Activated naive CD4-positive, alpha-beta T cell treated with anti-CD3 and anti-CD28 coated beads, Interleukin-2, amount 50 U/mL, for 72 hours (primary cell): Measurements from ENCODE around the gene SLC39A2. TPM values are rescaled to one million over a fixed set of nuclear protein-coding genes. Genes with fewer than 3 reads are reported as not detected.
"Not testable (repeated sequence)": the region's sequence is repeated elsewhere in the genome, so short reads cannot be mapped to it uniquely, and the experiment has no call there.

Source experiments
- ATAC-seq, 2 donors: fragments of 150-1000 bp; cut with Tn5 transposase; 2 replicates each; pipeline ENCODE4 v1.10.0; 2021; ENCODE audit warnings: mild to moderate bottlenecking in 2 of 2, moderate library complexity in 2 of 2
- DNase-seq, 2 donors: peaks; one replicate each; pipeline ENCODE4 v3.0.0; 2021 to 2022; ENCODE audit warnings: low spot score in 2 of 2
- H3K27ac Mint-ChIP-seq, 2 donors: one replicate each; pipeline ENCODE4 v1.8.0; 2022; ENCODE audit warnings: mild to moderate bottlenecking in 2 of 2, mixed read lengths in 2 of 2
- H3K36me3 Mint-ChIP-seq, 2 donors: one replicate each; pipeline ENCODE4 v1.8.0; 2022; ENCODE audit warnings: mixed read lengths in 2 of 2
- H3K9me3 Mint-ChIP-seq, 2 donors: one replicate each; pipeline ENCODE4 v1.8.0; 2022; ENCODE audit warnings: mixed read lengths in 2 of 2
- total RNA-seq, 2 donors: library from RNA; stranded (reverse); gene quantifications; one replicate each; pipeline ENCODE4 v1.2.3, GENCODE V29; 2022

Gene SLC39A2
- total RNA-seq, 2 donors from 2014 or later: 0.27 TPM; not detected in 1

DNA sequence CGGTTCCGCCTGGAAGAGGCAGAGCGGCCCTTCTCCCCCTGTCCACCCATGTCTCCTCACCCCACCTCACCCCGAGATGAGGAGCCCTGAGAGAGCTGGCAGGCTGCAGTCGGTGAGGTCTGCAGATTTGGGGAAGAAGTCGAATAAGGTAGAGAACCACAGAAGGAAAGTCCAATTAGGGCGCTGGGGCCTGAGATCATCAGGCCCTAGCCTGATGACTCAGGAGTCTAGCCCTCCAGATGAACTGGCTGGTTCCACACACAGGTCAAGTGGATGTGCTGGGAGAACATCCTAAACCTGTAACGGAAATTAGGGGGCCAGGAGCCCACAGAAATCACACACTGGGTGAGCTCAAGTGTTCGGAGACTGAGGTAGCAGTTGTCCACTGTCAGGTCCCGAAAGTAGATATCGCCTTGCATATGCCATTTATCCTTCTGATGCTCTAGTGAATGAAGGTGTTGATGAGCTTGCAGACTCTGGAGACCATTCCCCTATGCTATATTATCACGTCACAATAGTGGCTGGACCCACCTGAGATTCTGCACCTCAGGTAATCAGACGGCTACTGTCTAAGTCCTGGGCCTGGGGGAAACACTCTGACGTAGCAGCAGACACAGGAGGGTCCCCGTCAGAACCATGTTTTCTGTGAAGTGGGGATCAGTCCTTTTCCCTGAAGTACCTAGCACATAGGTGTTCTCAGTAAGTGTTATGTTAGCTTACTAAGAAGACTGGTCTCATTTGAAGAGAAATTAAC lies 10.2 kb upstream of the SLC39A2 start:
- DNase-seq (no peak), ATAC-seq (no peak)
- Mint-ChIP-seq H3K27ac (peak overlapping the region in 1 of 2 donors; percentile 95), H3K9me3 (no peaks in the 10 kb centered on the region), H3K36me3 (peaks cover 13 to 28% of the 10 kb centered on the region in 2 donors)

DNA sequence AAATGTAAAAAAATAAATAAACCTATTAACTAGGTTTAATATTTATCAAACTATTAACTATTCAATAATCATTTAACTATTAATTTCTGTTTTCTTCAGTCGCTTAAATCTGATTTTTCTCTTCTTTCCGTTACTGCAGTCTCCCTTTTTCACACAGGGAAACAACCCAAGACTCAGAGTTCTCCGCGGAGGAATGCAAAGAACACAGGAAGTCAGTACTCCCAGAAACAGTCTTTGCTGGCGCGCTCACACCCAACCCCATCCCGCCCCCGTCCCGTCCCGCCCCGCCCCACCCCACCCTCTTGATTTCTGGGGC lies 9.7 kb upstream of the SLC39A2 start:
- Mint-ChIP-seq H3K27ac (peak overlapping the region; percentile 95 to 97), H3K36me3 (peaks cover 13 to 30% of the 10 kb centered on the region in 2 donors), H3K9me3 (no peaks in the 10 kb centered on the region)
- no peak for DNase-seq
- ATAC-seq: no peak

DNA sequence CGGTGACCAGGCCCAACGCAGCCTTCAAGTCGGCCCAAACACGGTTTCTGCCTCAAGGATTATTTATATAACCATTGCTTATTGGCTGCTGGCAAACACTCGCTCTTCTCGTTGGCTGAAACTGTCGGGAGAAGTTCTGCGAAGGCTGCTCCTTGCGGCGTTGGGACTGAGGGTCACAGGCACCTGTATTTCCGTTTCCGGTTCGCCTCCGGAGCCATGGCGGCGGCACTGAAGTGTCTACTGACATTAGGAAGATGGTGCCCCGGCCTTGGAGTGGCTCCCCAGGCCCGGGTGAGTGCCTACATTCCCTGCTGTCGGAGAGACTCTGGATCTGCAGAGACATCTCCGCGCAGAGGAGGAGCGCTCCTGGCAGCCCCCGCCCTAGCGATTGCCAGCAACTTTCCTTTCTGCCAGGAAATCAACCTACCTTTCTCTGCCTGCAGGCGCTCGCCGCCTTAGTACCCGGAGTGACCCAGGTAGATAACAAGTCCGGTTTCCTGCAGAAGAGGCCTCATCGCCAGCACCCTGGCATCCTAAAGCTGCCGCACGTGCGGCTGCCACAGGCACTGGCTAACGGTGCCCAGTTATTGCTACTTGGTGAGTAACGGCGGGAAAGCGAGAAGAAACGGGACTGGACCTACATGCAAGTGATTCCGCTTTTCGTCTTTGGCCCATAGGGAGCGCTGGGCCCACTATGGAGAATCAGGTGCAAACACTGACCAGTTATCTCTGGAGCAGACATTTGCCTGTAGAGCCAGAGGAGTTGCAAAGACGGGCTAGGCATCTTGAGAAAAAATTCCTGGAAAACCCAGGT lies 9.1 kb upstream of the SLC39A2 start, which contains the start of gene METTL17:
Gene METTL17, plus strand, starts transcription at position 194 of the 814 bp plus-strand sequence. Its CDS starts 23 bp downstream, at position 217.
- peak; percentile 96 to 98 for ATAC-seq

DNA sequence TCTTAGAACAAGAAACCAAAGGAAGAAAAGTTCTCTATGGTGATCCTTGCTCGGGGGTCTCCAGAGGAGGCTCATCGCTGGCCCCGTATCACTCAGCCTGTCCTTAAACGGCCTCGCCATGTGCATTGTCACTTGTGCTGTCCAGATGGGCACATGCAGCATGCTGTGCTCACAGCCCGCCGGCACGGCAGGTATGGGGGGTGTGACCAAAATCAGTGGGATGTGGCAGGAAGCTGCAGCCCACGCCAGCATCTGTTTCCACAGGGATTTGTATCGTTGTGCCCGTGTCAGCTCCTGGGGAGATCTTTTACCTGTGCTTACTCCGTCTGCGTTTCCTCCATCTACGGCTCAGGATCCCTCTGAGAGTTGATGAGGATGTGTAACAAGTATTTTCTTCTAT lies 2.6 kb upstream of the SLC39A2 start:
- ATAC-seq (no peak), DNase-seq (no peak)
- H3K36me3 Mint-ChIP-seq: peaks cover 15 to 30% of the 10 kb centered on the region in 2 donors
- H3K27ac Mint-ChIP-seq: no peak overlapping the region
- H3K9me3 Mint-ChIP-seq: no peaks in the 10 kb centered on the region

More for the DNA sequence above, 9.1 kb upstream of the SLC39A2 start, which contains the start of gene METTL17:
- no peaks in the 10 kb centered on the region for H3K9me3 Mint-ChIP-seq
- DNase-seq: peak; percentile 83 to 90
- H3K36me3 Mint-ChIP-seq: peaks cover 18 to 35% of the 10 kb centered on the region in 2 donors
- H3K27ac Mint-ChIP-seq: peak within 1 kb of the TSS; percentile 95 to 97

DNA sequence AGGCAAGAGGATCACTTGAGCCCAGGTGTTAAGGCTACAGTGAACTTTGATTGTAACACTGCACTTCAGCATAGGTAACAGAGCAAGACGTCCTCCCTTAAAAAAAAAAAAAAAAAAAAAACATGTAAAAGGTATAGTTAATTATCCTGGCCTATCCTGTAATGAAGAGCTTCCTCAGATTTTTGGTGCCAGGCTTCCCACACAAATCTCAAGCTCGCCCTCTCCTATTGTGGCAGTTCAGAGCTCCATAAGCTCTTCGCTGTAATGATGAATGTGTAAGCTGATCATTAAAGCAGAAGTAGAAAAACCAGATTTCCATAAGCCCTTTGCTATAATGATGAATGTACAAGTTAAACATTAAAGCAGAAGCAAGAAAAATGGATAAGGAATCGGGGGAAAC lies 2.0 kb upstream of the SLC39A2 start:
- Mint-ChIP-seq H3K36me3 (peaks cover 11 to 24% of the 10 kb centered on the region in 2 donors), H3K9me3 (no peaks in the 10 kb centered on the region), H3K27ac (no peak overlapping the region)
- no peak for ATAC-seq
- DNase-seq: no peak

DNA sequence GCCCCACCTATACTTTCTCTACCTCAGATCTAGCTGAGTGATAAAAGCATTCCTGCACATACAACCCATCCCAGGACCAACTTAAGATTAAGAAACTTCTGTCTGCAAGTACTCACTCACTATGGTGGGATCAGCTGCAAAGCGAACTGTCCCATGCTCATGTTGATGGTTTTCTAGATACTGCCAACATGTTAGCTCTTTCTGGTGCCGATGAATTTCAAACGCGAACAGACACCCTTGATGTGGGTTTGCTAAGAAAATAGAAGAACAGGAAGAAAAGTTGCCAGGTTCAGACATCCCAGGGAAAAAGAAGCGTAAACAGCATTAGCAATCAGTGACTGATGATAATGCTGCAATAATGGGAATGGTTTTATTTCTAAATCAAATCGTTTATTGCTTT lies 1.5 kb upstream of the SLC39A2 start:
- no peak for ATAC-seq

DNA sequence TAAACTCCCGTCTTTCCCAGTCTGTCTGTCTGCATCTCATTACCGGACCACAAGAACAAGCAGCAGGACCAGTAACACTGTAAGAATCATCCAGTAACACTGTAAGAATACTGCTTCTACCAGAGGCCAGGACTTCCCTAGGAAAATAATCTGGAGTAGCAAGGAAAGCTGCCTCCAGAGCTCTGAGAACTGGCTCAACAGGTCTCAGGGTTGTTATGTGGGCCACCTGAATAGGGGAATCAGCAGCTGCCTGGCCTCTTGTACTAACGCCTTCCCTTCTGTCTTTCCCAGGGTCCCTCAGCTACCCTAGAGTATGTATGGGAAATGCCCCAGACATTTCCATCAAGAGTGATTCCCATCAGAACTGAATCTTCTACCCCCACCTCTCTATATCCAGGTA lies 954 bp upstream of the SLC39A2 start:
- peaks cover 11 to 17% of the 10 kb centered on the region in 2 donors for H3K36me3 Mint-ChIP-seq
- no peak for ATAC-seq
- no peak for DNase-seq
- no peaks in the 10 kb centered on the region for H3K9me3 Mint-ChIP-seq
- peak overlapping the region in 1 of 2 donors; percentile 23 for H3K27ac Mint-ChIP-seq

More for the DNA sequence above, 1.5 kb upstream of the SLC39A2 start:
- H3K9me3 Mint-ChIP-seq: no peaks in the 10 kb centered on the region
- no peak for DNase-seq
- peaks cover 11 to 22% of the 10 kb centered on the region in 2 donors for H3K36me3 Mint-ChIP-seq
- no peak overlapping the region for H3K27ac Mint-ChIP-seq

DNA sequence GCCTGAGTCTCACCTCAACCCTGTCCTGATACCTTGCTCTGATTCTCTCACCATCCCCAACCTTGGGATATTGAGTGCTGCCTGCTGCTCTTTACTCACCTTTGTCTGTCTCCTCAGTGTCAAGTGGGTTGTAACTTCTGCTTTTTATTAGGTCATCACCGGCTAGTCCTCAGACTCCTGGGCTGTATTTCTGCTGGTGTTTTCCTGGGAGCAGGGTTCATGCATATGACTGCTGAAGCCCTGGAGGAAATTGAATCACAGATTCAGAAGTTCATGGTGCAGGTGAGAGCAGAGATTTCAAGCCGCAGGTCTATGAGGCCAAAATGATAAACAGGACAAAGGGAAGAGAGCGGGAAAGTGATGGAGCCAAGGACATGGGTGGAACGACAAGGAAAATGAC lies 498 bp downstream of the SLC39A2 start:
- DNase-seq (no peak), ATAC-seq (no peak)
- peak overlapping the region in 1 of 2 donors; percentile 1 for H3K27ac Mint-ChIP-seq
- H3K36me3 Mint-ChIP-seq: peaks cover 7 to 9% of the 10 kb centered on the region in 2 donors
- no peaks in the 10 kb centered on the region for H3K9me3 Mint-ChIP-seq

DNA sequence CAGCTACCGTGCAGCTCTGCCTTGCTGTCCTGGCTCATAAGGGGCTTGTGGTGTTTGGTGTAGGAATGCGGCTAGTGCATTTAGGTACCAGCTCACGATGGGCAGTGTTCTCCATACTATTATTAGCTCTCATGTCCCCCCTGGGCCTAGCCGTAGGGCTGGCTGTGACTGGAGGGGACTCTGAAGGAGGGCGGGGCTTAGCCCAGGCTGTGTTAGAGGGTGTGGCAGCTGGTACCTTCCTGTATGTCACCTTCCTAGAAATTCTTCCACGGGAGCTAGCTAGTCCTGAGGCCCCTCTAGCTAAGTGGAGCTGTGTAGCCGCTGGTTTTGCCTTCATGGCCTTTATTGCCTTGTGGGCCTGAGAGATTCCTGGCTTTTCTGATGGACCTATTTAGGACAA lies 2.1 kb downstream of the SLC39A2 start:
- Mint-ChIP-seq H3K9me3 (no peaks in the 10 kb centered on the region), H3K27ac (no peak overlapping the region), H3K36me3 (no peaks in the 10 kb centered on the region)
- no peak for ATAC-seq
- DNase-seq: no peak

DNA sequence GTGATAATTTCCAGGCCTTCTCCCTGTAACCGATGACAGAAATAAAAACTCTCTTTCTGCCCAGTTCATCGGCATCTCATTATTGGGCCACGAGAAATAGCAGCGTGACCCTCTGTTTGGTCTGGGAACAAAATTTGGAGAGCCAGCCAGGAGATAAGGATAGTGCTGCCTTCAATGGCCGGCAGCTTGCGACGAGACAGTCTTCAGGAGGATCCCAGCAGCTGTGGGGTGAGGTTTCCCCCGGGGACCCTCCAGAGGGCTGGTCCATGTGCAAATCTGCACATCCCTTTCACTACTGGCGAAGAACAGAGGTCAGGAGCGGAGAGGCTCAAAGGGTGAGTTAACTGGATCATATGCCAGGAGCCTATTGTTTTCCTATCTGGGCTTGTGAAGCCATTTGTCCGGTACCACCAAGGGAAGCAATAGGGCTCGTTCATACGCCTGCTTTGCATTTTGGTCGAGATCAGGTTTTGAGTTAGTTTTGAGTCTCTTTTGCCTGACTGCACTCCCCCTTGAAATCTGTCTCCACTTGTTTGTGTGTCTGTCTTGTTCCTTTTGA lies 4.8 kb downstream of the SLC39A2 start:
- no peak for ATAC-seq
- H3K27ac Mint-ChIP-seq: no peak overlapping the region
- H3K9me3 Mint-ChIP-seq: no peaks in the 10 kb centered on the region
- H3K36me3 Mint-ChIP-seq: no peaks in the 10 kb centered on the region
- no peak for DNase-seq

DNA sequence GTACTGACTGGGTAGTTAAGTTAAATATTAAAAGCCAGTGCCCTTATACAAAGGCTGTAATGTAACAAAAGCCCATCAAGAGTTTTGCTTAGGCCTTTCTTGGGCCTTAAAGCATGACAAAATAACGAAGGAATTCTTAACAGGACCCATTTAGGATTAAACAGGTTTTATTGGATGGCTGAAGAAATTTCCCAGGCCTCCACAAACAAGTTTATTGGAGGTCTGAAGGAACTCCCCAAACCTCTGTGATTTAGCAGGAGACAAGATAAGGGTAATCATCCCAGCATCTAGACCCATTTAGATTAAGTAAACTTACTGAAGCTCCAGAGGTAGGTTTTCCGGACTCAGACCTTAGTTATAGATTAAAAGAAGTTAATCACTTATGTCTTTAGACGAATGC lies 10.6 kb downstream of the SLC39A2 start:
- not testable (repeated sequence) for DNase-seq, H3K27ac Mint-ChIP-seq, H3K9me3 Mint-ChIP-seq, H3K36me3 Mint-ChIP-seq, ATAC-seq

DNA sequence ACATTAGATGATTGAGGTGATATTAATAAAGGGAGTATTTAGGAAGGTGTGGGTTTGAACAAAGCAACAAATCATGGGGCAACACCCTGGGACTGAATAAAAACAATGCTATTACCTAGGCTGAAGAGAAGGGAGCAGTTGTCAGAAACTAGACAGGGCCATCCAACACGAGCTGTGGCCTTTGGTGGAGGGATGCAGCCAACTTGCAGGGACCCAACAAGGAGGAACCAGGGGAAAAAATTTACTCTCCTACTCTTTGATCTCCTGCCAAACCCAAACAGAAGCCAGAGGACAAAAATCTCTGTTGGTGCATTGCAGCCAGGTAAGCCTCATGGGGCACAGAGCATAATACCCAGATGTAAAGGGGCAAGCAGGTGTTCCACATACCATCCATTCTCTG lies 12.0 kb downstream of the SLC39A2 start:
- no peaks in the 10 kb centered on the region for H3K36me3 Mint-ChIP-seq

DNA sequence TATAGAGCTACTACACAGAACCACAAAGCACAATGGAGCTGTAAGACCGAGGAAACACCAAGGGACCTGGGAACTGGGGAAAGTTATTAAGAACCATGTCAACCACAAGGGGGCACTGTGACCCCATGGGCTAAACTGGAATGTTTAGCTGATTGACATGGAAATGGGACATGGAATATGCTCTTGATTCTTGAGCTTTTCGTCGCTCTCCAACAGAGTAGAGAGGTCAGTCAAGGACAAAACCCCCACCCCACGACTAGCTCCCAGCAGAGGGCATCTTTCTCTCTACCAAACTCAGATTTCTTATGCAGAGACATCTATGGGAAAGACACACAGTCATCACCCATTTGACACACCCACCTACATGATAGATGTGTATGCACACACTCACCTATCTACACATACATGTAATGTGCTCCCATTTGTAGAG lies 15.7 kb downstream of the SLC39A2 start:
- ATAC-seq (peak; percentile 82 to 85), DNase-seq (peak; percentile 66 to 79)
- no peaks in the 10 kb centered on the region for H3K9me3 Mint-ChIP-seq
- no peak overlapping the region for H3K27ac Mint-ChIP-seq
- no peaks in the 10 kb centered on the region for H3K36me3 Mint-ChIP-seq

More for the DNA sequence above, 12.0 kb downstream of the SLC39A2 start:
- no peaks in the 10 kb centered on the region for H3K9me3 Mint-ChIP-seq
- H3K27ac Mint-ChIP-seq: no peak overlapping the region
- no peak for ATAC-seq
- no peak for DNase-seq

DNA sequence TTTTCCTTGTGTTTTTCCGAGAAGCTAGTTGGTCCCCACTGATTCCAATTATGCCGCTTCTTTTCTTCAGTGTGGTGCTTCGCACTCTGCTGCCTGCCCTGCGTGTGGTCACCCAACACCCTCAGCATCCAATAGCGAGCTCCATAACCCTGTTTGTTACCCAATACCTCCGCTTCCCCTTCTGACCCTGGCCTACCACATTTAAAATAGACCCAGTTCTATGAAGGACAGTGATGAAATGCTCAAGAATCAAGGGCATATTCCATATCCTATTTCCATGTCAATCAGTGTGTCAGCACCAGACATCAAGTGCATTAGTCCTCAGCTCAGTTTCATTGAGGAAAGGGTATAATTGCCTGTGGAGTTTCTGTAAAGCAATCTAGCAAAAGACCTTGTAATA lies 16.2 kb downstream of the SLC39A2 start:
- Mint-ChIP-seq H3K27ac (no peak overlapping the region), H3K9me3 (no peaks in the 10 kb centered on the region), H3K36me3 (no peaks in the 10 kb centered on the region)
- no peak for ATAC-seq
- no peak for DNase-seq

DNA sequence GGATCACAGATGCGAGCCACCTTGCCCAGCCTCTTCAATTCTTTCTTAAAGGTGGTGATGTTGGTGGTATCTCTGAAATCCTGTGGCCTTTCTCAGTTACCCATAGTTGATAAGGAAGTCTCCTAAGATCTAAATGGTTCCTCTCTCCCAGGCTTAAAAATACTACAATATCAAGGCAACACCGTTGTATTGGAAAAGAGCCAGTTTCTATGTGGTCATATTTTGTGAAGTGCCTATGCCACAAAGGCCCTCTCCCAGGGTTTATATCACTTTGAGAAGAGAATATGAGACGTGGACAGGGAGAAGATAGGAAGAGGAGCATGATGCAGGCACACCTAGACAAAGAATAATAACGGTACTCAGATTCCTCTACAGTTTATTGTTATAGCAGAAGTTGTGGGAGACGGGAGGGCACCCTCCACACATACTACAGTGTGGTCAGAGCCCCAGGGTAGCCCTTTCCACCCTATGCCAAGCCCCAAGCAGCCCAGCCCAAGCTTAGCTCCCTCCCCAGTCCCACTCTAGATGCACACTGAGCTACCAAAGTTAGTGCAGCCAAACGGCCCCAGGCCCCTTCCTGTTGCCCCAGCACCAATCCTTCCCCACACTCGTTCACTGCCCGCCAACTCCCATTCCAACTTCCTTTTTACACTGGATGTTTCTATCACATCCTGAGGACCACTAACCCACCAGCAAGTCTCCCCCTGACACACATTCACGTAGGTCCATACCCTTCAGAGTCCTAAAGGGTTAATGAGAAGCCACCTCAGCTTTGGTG lies 17.5 kb downstream of the SLC39A2 start:
- Mint-ChIP-seq H3K9me3 (no peaks in the 10 kb centered on the region), H3K27ac (no peak overlapping the region), H3K36me3 (no peaks in the 10 kb centered on the region)
- no peak for ATAC-seq
- no peak for DNase-seq

DNA sequence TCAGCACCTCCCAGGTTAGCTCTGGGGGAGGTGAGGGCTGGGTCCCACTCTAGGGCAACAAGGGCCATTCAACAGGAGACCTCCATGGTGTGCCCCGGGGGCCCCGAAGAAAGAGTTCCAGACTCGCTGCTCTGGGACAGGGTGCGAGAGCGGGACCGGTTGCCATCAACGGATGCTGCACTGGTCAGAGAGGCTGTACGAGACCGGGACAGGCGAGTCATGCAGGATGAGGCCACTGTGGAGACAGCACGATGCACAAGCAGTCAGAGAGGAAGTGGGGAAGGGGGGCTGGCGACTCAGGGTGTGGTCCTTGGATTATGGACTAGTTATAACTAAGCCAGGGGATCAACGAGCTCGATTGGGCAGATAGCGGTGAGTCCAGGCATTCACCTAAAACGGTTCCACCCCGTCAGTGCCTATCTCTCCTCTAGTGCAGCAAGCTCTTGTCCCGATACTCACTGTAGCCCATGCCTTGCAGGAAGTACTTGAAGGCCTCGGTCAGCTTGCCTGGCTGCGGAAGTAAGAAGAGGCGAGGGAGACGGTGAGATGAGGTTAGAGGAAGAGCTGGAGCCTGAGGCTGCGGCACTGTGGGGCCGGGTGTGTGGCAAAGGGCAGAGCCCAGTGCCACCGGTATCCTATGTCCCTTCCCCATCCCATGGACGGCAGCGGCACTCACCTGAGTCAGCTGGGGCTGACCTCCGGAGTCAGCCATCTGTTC lies 18.6 kb downstream of the SLC39A2 start:
- DNase-seq (no peak), ATAC-seq (no peak)
- no peaks in the 10 kb centered on the region for H3K9me3 Mint-ChIP-seq
- H3K27ac Mint-ChIP-seq: no peak overlapping the region
- H3K36me3 Mint-ChIP-seq: no peaks in the 10 kb centered on the region
